ENCODE results near the gene ZBED4. TPM values are rescaled to one million over a fixed set of nuclear protein-coding genes. Genes with fewer than 3 reads are reported as not detected.
"Not testable (repeated sequence)": the region's sequence is repeated elsewhere in the genome, so short reads cannot be mapped to it uniquely, and the experiment has no call there.

The ZBED4 gene
- total RNA-seq, 1 experiment from 2014 or later: 12.8 TPM

DNA sequence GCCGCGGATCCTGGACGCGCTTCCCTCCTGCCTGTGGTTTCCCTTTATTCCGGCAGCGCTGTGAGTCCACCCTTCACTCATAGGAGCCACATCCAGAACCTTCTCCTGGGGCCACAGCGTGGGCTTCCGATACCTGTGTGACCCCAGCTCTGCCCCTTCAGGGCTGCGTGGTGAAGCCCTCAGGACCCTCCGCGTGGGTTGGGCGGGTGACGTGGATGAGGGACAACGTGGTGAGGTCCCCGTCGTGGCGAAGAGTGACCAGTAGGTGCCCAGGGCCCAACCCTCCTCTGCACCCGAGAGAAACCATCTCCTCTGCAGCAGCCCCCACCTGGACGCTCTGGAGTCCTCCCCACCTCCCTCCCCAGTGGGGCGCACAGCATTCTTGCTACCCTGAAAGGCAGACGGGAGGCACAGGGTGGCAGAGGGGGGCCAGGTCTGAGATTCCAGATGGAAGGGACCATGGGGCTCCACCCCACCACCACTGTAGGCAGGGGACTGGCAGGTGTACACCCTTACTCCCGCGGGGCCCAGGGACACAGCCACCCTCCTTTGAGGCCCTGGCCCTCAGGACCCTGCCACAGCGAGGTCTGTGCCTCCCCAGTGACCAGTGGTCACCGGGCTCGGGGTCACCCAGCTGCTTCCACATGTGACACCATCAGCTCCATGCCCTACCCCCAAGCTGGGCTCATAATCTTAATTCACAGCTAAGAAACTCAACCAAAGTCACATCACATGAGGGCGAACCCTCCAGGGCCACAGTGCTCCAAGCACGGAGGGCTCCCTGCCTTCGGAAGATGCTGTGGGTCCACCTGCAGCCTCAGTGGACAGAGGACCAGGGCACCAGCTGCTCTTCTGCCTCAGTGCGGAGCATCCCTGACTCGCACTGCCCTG is 3.4 kb upstream of the ZBED4 start:
- DNase-seq (ENCODE audit: low spot score): no peak

DNA sequence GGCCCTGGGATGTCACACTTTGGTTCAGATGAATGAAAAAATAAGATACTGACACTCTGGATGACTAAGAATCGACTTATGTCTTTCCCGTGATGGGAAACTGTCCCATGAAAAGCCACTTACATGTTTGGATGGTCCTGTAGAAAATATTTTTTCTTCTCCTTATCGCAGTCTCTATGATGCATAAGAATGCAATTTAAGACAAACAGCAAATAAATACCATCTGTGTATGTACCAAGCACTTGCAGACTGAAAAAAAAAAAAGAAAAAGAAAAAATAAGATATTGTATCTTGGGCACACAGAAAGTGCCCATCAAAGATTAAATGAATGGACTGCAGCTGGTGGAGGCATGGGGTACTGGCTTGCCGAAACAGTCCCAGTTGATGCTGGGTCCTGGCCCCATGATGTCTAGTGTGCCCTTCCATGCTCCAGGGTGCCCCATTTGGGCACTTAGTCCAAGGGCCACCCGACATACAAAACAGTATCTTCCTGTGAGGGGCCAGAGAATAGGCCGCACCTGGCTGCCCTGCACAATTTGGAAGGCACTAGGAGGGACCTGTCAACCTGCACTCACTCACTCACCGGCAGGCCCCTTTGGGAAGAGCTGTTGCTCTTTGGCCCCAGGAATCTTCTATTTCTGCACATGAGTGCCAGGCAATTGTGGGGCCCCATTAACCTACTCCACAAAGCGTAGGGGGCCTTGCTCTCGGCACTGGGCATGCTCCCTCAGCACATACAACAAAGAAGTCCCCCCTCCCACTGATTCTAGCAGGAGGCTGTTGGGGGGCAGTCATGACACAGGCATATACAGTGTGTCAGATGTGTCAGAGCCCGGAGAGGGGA is 2.5 kb upstream of the ZBED4 start:
- in situ Hi-C loops (cut with HindIII; ENCODE audit: low sequenced_read_pairs): no loop called here
- DNase-seq (ENCODE audit: low spot score): no peak

More for the DNA sequence above, 3.4 kb upstream of the ZBED4 start:
- in situ Hi-C loops (cut with HindIII; ENCODE audit: low sequenced_read_pairs): no loop called here

DNA sequence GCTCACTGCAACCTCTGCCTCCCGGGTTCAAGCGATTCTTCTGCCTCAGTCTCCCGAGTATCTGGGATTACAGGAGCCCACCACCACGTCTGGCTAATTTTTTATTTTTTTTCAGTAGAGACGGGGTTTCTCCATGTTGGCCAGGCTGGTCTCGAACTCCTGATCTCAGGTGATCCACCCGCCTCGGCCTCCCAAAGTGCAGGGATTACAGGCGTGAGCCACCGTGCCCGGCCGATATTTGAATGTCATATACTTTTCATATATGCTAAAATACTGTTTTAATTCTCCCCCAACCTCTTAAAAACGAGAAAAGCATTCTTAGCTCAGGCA is 1.1 kb upstream of the ZBED4 start:
- DNase-seq (ENCODE audit: low spot score); in situ Hi-C loops (cut with HindIII; ENCODE audit: low sequenced_read_pairs): not testable (repeated sequence)

DNA sequence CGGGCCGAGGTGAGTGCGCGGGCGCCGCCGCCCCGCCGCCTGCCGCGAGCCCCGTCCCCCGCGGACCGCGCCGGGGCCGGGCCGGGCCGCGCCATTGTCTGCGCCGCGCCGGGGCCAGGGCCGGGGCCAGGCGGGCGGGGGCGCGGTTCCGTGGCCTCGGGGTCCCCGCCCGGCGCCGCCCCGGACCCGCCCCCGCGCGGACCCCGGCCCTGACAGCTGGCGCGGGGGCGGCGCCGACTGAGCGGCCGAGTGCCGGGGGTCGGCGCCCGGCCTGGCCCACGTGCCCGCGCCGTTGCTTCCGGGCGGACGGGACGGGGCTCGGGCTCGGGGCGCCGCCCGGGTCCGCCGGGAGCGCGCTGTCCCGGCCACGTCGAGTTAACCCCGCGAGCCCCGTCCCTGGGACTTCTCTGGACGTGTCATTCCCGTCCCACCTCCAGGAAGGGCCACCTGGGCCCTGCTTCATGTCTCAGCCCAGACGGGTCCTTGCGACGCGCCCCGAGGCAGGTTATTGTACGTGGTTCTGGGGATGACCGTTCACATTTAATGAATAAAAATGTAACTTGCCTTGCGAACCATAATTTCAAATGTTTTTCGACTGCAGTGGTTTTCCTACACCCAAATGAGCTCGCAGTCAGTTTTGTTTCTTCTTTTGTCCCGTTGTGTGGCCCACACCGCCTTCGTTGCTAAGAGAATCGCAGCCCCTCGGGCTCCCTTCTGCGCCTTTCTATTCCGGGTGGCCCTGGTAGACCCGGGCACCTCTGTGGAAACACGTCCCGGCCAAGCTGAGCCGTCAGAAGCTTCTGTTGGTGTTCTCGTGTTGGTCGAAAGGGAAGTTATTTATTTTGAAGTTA is 562 bp downstream of the ZBED4 start:
- DNase-seq (ENCODE audit: low spot score): peak; percentile 33
- in situ Hi-C loops (cut with HindIII; ENCODE audit: low sequenced_read_pairs): no loop called here

DNA sequence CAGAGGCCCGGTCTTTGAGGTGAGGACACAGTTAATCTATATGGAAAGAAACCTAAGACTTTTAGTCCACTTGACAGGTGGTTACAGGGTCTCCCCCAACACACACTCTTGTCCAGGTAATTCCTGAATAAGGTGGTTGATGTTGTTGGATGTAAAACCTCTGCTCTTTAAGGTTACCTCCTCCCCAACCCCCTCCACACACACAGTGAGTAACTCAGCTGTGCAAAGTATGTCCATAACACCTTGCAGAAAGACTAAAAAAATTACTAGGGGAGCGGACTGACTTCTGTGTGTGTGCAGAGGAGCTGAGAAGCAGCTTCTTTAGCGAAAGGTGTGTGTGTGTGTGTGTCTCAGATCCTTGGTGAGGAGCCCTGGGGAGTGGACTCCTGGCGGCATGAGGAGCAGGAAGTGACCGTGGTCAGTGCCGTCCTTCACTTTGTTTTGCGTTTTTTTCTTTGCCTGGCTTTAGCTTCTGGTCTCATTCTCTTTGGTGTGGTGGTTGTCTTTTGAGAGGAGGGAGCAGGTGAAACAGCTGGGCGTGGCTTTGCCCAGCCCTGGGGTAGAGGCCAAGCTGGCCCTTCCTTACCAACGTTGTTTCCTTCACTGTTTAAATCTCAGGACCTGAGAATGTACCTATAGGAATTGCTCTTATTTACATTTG is 1.7 kb downstream of the ZBED4 start:
- DNase-seq (ENCODE audit: low spot score): peak; percentile 22

DNA sequence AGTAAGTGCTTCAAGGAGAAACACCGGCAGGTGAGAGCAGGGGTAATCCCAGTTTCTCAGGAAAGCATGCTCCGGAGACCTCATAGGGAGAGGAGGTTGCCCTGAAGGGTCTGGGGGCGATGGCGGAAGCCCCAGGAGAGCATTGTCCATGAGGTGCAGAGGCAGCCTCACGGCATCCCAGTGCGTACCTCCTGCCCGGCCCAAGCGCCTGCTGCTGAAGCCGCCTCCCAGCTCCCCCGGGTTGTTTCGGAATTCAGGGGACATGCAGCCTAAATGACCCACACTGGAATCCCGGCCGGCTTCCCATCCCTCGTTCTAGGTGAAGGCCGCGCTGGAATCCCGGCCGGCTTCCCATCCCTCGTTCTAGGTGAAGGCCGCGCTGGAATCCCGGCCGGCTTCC is 2.7 kb downstream of the ZBED4 start:
- in situ Hi-C loops (cut with HindIII; ENCODE audit: low sequenced_read_pairs): no loop called here
- no peak for DNase-seq (ENCODE audit: low spot score)

More for the DNA sequence above, 1.7 kb downstream of the ZBED4 start:
- in situ Hi-C loops (cut with HindIII; ENCODE audit: low sequenced_read_pairs): no loop called here

DNA sequence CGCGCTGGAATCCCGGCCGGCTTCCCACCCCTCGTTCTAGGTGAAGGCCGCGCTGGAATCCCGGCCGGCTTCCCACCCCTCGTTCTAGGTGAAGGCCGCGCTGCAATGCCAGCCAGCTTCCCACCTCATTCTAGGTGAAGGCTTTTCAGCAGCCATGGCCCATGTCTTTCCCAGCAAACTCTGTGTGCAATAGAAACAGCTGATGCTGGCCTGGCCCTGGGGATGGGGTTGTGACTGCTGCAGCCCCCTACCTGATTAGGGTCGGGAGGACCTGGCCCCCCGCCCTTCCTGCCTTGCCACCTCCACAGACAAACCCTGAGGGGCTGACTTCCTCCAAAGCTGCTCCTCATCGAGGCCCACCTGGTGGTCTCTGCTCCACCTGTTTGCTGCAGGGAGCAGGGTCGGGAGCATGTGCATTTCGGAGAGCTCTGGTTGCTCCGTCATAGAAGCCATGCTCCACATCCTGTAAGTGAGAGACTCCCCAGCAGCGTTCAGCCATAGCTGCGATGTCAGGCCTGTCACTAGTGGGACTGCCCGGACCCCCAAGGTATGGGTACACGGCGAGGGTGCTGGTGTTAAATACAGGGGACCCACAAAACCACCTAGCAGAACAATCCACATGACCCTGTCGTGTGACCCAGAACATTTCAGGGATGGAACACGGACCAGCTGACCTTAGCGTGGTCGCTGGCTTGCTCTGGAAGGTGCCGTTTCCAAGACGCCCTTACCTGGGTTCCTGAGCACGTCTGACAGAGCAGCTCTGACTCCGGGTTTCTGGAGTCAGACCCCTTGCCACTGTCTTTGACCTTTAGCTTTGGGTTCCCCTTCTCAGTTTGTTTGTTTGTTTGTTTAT is 3.3 kb downstream of the ZBED4 start:
- in situ Hi-C loops (cut with HindIII; ENCODE audit: low sequenced_read_pairs): no loop called here
- no peak for DNase-seq (ENCODE audit: low spot score)

DNA sequence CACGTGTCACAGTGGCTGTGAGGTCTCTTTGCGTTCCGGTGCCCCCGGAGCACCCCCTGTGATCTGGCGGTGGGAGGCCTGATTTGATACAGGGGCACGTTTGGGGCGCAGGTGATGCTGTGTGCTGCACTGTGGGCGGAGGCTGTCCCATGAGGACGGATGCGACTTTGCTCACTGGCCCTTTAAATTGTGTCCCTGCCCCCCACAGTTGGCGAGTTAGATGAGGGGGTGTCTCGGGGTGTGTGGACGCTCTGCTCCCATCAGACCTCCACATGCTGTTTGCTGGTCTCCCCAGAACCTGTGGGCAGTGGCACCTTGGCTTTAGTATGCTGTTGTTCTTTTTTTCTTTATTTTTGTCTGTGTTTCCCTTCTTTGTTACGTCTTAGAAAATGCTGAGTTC is 5.2 kb downstream of the ZBED4 start:
- DNase-seq (ENCODE audit: low spot score): no peak
- in situ Hi-C loops (cut with HindIII; ENCODE audit: low sequenced_read_pairs): no loop called here

DNA sequence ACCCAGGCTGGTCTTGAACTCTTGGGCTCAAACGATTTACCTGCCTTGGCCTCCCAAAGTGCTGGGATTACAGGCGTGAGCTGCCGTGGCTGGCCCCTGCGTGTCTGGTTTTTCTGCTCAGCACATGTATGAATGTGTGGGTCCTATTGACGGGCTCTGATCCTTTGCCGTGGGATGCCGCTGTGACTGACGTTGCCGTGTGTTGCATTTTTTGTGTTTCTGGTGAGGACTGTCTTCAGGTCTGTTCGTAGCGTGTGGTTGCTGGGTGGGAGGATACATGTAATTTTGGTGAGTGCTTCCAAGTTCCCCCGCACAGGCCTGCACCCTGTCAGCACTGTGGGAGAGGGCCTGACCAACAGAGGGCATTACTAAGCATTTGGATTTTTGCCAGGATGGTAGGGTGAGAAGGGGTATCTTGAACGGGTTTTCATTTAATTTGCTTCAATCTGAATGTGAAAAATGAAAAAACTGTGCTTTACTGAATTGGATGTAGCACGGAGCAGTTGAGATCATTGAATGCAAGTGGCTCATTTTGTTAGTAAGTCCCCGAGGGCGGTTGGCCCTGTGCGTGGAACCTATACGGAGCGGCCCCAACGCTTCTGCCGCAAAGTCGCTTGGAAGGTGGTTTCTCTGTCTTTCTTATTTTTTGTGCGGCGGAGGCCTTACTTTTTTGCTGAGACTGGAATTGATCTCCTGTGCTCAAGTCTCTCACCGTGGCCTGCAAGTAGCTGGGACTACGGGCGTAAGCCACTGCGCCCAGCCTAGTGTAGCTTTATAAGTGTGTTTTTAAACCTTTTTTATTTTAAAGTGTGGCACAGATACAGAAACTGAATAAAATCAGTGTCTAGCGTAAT is 8.2 kb downstream of the ZBED4 start:
- no peak for DNase-seq (ENCODE audit: low spot score)
- in situ Hi-C loops (cut with HindIII; ENCODE audit: low sequenced_read_pairs): no loop called here

DNA sequence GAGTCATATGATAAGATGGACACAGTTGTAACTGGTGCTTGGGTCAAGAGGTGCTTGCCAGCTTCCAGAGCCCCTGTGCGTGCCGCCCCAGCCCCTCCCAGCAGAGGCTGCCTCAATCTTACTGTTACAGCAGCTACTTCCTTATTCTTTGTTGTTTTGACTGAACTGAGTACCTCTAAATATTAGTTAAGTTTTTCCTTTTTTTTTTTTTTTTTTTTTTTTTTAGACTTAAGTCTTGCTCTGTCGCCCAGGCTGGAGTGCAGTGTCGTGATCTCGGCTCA is 8.8 kb downstream of the ZBED4 start:
- DNase-seq (ENCODE audit: low spot score): no peak
- in situ Hi-C loops (cut with HindIII; ENCODE audit: low sequenced_read_pairs): no loop called here

DNA sequence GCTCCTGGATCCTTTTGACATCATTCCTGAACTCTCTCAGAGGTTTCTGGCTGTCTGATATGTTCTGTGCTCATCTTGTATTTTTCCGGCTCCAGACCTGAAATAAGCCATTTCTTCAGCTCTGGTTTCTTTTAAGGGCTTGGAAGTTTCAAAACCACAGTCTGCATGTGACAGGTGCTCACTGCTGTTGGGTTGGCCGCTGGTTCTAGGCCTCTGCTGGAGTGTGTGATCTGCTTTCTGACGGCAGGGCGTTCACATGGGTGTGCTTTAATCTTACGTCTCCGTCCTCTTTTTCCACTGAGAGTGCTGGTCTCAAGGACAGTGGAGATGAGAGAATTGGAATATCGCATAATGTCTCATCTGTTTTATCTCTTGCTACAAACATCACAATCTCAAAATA is 10.3 kb downstream of the ZBED4 start:
- in situ Hi-C loops (cut with HindIII; ENCODE audit: low sequenced_read_pairs): no loop called here
- DNase-seq (ENCODE audit: low spot score): no peak

DNA sequence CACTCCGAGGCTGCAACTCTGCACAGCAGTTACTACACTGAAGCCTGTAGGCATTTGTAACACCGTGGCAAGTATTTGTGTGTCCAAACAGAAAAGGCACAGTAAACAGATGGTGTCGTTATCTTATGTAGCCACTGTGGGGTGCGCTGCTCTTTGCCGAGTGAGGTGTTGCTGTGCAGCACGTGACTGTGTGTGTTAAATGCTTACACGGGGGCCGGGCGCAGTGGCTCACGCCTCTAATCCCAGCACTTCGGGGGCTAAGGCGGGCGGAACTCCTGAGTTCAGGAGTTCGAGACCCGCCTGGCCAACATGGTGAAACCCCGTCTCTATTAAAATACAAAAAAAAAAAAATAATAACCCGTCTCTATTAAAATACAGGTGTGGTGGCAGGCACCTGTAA is 11.5 kb downstream of the ZBED4 start:
- in situ Hi-C loops (cut with HindIII; ENCODE audit: low sequenced_read_pairs): no loop called here
- DNase-seq (ENCODE audit: low spot score): no peak

DNA sequence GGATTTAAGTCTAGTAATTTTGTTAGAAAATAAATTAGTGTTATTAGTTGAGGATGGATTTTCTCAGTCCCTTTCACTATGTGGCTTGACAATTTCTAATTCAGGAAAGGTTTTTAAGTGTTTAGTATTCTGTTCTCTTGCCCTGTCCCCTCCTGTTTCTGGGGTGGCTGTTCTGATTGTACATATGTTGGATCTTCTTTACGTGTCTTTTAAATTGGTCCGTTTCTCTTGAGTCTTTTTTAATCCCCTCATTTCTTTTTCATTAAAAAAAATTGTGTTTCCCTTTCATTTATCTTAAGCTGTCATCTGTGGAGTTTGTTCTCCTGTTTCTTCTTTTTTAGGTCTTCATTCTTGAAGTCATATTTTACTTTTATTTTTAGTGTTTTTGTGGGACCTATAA is 12.5 kb downstream of the ZBED4 start:
- DNase-seq (ENCODE audit: low spot score): no peak
- in situ Hi-C loops (cut with HindIII; ENCODE audit: low sequenced_read_pairs): no loop called here

DNA sequence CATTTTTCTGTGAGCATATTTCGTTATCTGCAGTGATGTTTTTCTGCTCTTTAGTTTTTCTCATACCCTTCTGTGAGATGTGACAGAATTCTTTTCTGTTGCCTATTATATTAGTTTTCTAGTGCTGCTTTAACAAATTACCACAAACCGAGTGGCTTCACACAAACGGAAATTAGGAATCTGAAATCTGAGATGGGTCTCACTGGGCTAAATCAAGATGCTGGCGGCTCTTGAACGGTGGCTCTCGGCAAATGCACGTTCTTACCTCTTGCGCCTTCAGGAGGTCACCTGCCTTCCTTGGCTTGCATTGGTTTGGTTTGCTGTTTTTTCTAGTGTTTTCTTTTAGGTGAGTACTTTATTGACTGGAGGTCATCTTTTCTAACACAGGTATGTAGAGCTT is 13.0 kb downstream of the ZBED4 start:
- in situ Hi-C loops (cut with HindIII; ENCODE audit: low sequenced_read_pairs): no loop called here
- DNase-seq (ENCODE audit: low spot score): no peak

DNA sequence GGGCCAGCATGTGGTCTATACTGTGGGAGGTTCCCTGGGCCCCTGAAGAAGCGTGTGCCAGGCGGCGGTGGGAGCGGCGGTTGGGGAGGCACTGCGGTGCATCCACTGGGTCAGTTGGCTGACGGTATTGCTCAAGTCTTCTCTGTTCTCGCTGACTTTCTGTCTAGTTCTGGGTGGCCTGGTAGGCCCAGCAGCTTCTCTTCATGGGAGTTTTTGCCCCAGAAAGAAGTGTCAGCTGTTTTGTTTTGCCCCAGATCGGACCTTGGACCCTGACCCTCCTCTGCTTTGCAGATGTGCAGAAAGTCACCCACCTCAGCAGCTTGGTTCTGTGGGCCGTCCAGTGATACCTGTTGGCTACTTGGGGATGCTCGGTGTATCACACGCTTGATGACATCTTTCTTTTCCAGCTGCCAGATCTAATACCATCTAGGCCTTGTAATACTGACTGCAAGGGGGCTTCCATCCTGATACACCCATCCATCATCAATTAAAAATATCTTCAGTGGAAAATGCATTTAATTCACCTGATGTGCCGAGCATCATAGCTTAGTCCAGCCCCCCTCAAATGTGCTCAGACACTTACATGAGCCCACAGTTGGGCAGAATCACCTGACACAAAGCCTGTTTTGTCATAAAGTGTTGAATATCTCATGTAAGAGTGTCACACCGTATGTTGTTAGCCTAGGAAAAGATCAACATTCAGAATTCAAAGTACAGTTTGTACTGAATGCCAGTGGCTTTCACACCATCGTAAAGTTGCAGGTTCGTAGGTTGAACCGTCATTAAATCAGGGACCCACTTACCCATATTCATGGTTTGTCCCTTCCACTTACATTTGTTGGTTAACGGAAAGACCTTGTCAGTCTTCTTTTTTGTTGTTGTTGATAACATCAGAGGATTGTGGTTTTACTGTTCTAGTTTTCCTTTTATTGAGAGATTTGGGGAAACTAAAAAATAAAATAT is 13.9 kb downstream of the ZBED4 start:
- in situ Hi-C loops (cut with HindIII; ENCODE audit: low sequenced_read_pairs): no loop called here
- DNase-seq (ENCODE audit: low spot score): no peak

DNA sequence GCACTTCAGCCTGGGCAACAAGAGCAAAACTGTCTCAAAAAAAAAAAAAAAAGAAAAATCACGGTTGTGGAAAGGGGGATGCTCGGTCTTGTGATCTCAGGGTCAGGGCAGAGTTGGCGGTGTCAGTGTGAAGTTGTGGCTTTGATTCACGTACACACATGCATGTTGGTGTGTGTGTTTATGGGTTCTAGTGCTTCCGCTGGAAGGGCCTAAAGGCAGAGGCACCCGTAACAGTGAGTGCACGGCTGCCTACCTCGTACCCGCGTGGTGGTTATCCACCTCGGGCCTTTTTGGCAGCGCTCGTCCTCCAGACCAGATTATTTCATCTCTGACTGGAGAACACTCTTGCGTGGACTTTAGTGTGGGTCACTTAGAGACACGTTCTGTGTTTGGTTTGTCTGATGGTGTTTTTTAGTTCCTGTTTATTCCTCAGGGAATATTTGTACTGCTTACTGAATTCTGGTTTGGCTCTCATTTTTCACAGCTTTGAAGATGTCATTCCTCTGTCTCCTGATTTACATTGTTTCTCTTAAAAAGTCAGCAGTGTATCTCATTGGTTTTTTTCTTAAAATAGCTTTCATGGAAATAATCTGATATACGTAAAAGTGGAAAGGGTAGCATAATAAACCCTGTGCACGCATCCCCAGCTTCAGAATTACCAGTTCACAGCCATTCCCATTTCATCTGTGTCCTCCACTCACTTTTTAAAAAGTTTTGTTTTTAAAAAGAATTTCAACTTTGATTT is 15.6 kb downstream of the ZBED4 start:
- DNase-seq (ENCODE audit: low spot score): no peak
- in situ Hi-C loops (cut with HindIII; ENCODE audit: low sequenced_read_pairs): no loop called here

All from G401 (cell line).